HepG2 (cell line): ENCODE measurements around the gene CLDN5. TPM values are rescaled to one million over a fixed set of nuclear protein-coding genes. Genes with fewer than 3 reads are reported as not detected.
A peak's percentile ranks its signal among the peaks of the same experiment; 100 is the strongest.

ENCODE experiments used
- ATAC-seq: fragments of 200-7000 bp; cut with Tn5 transposase; 3 replicates; pipeline ENCODE4 v1.9.1; 2020; ENCODE audit warnings: mild to moderate bottlenecking, moderate library complexity
- BruUV-seq: library from RNA; stranded (reverse); fragments of 400-500 nt; replicated peaks from 2 replicates; lab custom pipeline; 2021; lab: Mats Ljungman, UMichigan
- CTCF ChIA-PET: fragments of 300-600 bp; formaldehyde crosslinking; extraction: SDS; loops from one replicate; lab custom pipeline; 2021; ENCODE audit warnings: low total read pairs, inconsistent platforms, low intra/inter-chr PET ratio; lab: Yijun Ruan, JAX
- POLR2A ChIA-PET: fragments of 350-600 bp; sonication (Branson Sonifier 250); formaldehyde crosslinking; loops from one replicate; lab custom pipeline; 2020; ENCODE audit warnings: antibody characterized with exemption, inconsistent platforms; lab: Yijun Ruan, JAX
- DNase-seq: peaks from one replicate; pipeline ENCODE4 v3.0.0-alpha.2; 2015; ENCODE audit warnings: low spot score
- FAIRE-seq: peaks from 3 replicates; lab custom pipeline; 2011; peaks lifted over from hg19 to GRCh38; lab: Jason Lieb, UNC
- H2AFZ ChIP-seq: one replicate; pipeline ENCODE4 v1.6.1; 2011; ENCODE audit warnings: low read length, inconsistent platforms
- H3K27ac ChIP-seq: fragments of 300-600 bp; 3 replicates; pipeline ENCODE4 v1.8.0; 2011; ENCODE audit warnings: mixed run types, mild to moderate bottlenecking, mixed read lengths, low read length, inconsistent platforms; ENCODE audit not compliant: insufficient read depth; ENCODE audit errors: extremely low read length
- H3K27me3 ChIP-seq, 2 experiments: fragments of 200-600 bp in 1 of 2; 2 replicates in 1 of 2; 3 replicates in 1 of 2; pipeline versions ENCODE4 v1.6.0 to v1.8.0; 2011; ENCODE audit warnings: low read length in 2 of 2, mild to moderate bottlenecking in 2 of 2, moderate library complexity in 2 of 2, inconsistent platforms in 1 of 2; ENCODE audit not compliant: insufficient read depth in 2 of 2, control insufficient read depth in 1 of 2
- H3K36me3 ChIP-seq, 2 experiments: fragments of 200-600 bp in 1 of 2; replicated peaks in 1 of 2; 2 replicates in 1 of 2; 3 replicates in 1 of 2; pipeline versions ENCODE4 v1.5.1 to v1.8.0; 2011; ENCODE audit warnings: low read length in 2 of 2, inconsistent platforms in 1 of 2; ENCODE audit not compliant: insufficient read depth in 2 of 2, control insufficient read depth in 1 of 2
- H3K4me1 ChIP-seq: 2 replicates; pipeline ENCODE4 v1.5.1; 2012; ENCODE audit warnings: low read length, inconsistent platforms; ENCODE audit not compliant: insufficient read depth
- H3K4me2 ChIP-seq: 2 replicates; pipeline ENCODE4 v1.6.0; 2011; ENCODE audit warnings: low read depth, low read length, inconsistent platforms
- H3K4me3 ChIP-seq, 3 experiments: fragments of 200-600 bp in 1 of 3; sonication (generic), shearing (Covaris generic) in 1 of 3; replicated peaks in 1 of 3; 2 replicates each; pipeline ENCODE4 v1.5.1; 2011 to 2016; ENCODE audit warnings: low read length in 3 of 3, inconsistent platforms in 2 of 3, low read depth in 2 of 3, mild to moderate bottlenecking in 2 of 3, control low read depth in 1 of 3, mixed read lengths in 1 of 3; ENCODE audit not compliant: insufficient read depth in 1 of 3
- H3K79me2 ChIP-seq: one replicate; pipeline ENCODE4 v1.6.1; 2011; ENCODE audit warnings: low read length, inconsistent platforms; ENCODE audit not compliant: insufficient read depth
- H3K9ac ChIP-seq: 2 replicates; pipeline ENCODE4 v1.6.0; 2011; ENCODE audit warnings: mild to moderate bottlenecking, low read depth, low read length, inconsistent platforms; ENCODE audit not compliant: insufficient read depth
- H3K9me3 ChIP-seq: 2 replicates; pipeline ENCODE4 v1.5.1; 2012; ENCODE audit warnings: mild to moderate bottlenecking, low read length
- H4K20me1 ChIP-seq: 2 replicates; pipeline ENCODE4 v1.6.0; 2011; ENCODE audit warnings: inconsistent platforms, mild to moderate bottlenecking, low read length, moderate library complexity; ENCODE audit not compliant: insufficient read depth
- CHCHD3 ChIP-seq: sonication (generic); formaldehyde crosslinking; IDR thresholded peaks from 2 replicates; pipeline ENCODE4 v1.8.0; 2022; ENCODE audit warnings: mild to moderate bottlenecking, missing genetic modification reagents, moderate library complexity
- CTCF ChIP-seq: sonication (generic); formaldehyde crosslinking; IDR thresholded peaks from 2 replicates; pipeline ENCODE4 v1.5.0; 2020; ENCODE audit warnings: mild to moderate bottlenecking, missing genetic modification reagents, moderate library complexity
- FOSL2 ChIP-seq: sonication (generic); formaldehyde crosslinking; IDR thresholded peaks from 2 replicates; pipeline ENCODE4 v1.4.0; 2020; ENCODE audit warnings: missing genetic modification reagents
- KLF15 ChIP-seq: sonication (generic); formaldehyde crosslinking; IDR thresholded peaks from 2 replicates; pipeline ENCODE4 v1.8.1; 2023; ENCODE audit warnings: borderline replicate concordance, mild to moderate bottlenecking, inconsistent platforms, missing genetic modification reagents, mixed read lengths
- MAZ ChIP-seq, 2 experiments: sonication (generic) in 1 of 2; formaldehyde crosslinking in 1 of 2; IDR thresholded peaks; 2 replicates each; pipeline versions ENCODE4 v1.5.0 to v1.6.1; 2012 to 2020; ENCODE audit warnings: low read depth in 2 of 2, mild to moderate bottlenecking in 2 of 2, borderline replicate concordance in 1 of 2, improper control_type of control experiment in 1 of 2, low read length in 1 of 2, missing genetic modification reagents in 1 of 2, moderate library complexity in 1 of 2
- MED13 ChIP-seq: sonication (generic); formaldehyde crosslinking; IDR thresholded peaks from 2 replicates; pipeline ENCODE4 v1.5.0; 2020; ENCODE audit warnings: missing genetic modification reagents
- MXI1 ChIP-seq: IDR thresholded peaks from 3 replicates; pipeline ENCODE4 v1.6.1; 2012; ENCODE audit warnings: low read depth, low read length, inconsistent platforms, borderline replicate concordance
- NFE2 ChIP-seq: sonication (generic); formaldehyde crosslinking; IDR thresholded peaks from 2 replicates; pipeline ENCODE4 v1.4.0; 2020; ENCODE audit warnings: missing genetic modification reagents
- NKX3-1 ChIP-seq: sonication (generic); formaldehyde crosslinking; IDR thresholded peaks from 2 replicates; pipeline ENCODE4 v1.5.0; 2020; ENCODE audit warnings: missing genetic modification reagents
- PITX1 ChIP-seq: sonication (generic); formaldehyde crosslinking; IDR thresholded peaks from 2 replicates; pipeline ENCODE4 v1.5.1; 2020; ENCODE audit warnings: mild to moderate bottlenecking, missing genetic modification reagents
- SCMH1 ChIP-seq: sonication (generic); formaldehyde crosslinking; IDR thresholded peaks from 2 replicates; pipeline ENCODE4 v1.9.0; 2021; ENCODE audit warnings: missing genetic modification reagents, mild to moderate bottlenecking, borderline replicate concordance
- SMC3 ChIP-seq: IDR thresholded peaks from 2 replicates; pipeline ENCODE4 v1.6.1; 2011; ENCODE audit warnings: low read length, improper control_type of control experiment
- SNAI1 ChIP-seq: sonication (generic); formaldehyde crosslinking; IDR thresholded peaks from 2 replicates; pipeline ENCODE4 v1.5.0; 2020; ENCODE audit warnings: mild to moderate bottlenecking, missing genetic modification reagents, borderline replicate concordance
- SP140L ChIP-seq: sonication (generic); formaldehyde crosslinking; IDR thresholded peaks from 2 replicates; pipeline ENCODE4 v1.4.0; 2020; ENCODE audit warnings: missing genetic modification reagents, borderline replicate concordance
- STAG1 ChIP-seq: sonication (generic); formaldehyde crosslinking; IDR thresholded peaks from 2 replicates; pipeline ENCODE4 v1.4.0; 2020; ENCODE audit warnings: missing genetic modification reagents
- ZBTB3 ChIP-seq: sonication (generic); formaldehyde crosslinking; IDR thresholded peaks from 2 replicates; pipeline ENCODE4 v1.4.0; 2020; ENCODE audit warnings: low read depth, mild to moderate bottlenecking, moderate library complexity, missing genetic modification reagents, borderline replicate concordance
- ZNF10 ChIP-seq: sonication (generic); formaldehyde crosslinking; IDR thresholded peaks from 2 replicates; pipeline ENCODE4 v1.4.0; 2020; ENCODE audit warnings: mild to moderate bottlenecking, low read depth, missing genetic modification reagents, borderline replicate concordance
- ZNF230 ChIP-seq: sonication (generic); formaldehyde crosslinking; IDR thresholded peaks from 2 replicates; pipeline ENCODE4 v1.4.0; 2020; ENCODE audit warnings: mild to moderate bottlenecking, missing genetic modification reagents
- ZNF530 ChIP-seq: sonication (generic); formaldehyde crosslinking; IDR thresholded peaks from 2 replicates; pipeline ENCODE4 v1.5.0; 2020; ENCODE audit warnings: low read depth, mild to moderate bottlenecking, missing genetic modification reagents
- ZNF629 ChIP-seq: sonication (generic); formaldehyde crosslinking; conservative IDR thresholded peaks from 2 replicates; pipeline ENCODE4 v1.5.0; 2020; ENCODE audit warnings: missing genetic modification reagents
- ZNF672 ChIP-seq: sonication (generic); formaldehyde crosslinking; IDR thresholded peaks from 2 replicates; pipeline ENCODE4 v1.8.1; 2022; ENCODE audit warnings: missing genetic modification reagents
- ZNF761 ChIP-seq: sonication (generic); formaldehyde crosslinking; conservative IDR thresholded peaks from 2 replicates; pipeline ENCODE4 v1.4.0; 2020; ENCODE audit warnings: mild to moderate bottlenecking, missing genetic modification reagents
- ZNF83 ChIP-seq: sonication (generic); formaldehyde crosslinking; IDR thresholded peaks from 2 replicates; pipeline ENCODE4 v1.4.0; 2020; ENCODE audit warnings: missing genetic modification reagents, mild to moderate bottlenecking, borderline replicate concordance
- ZZZ3 ChIP-seq: sonication (generic); formaldehyde crosslinking; IDR thresholded peaks from 2 replicates; pipeline ENCODE4 v1.4.0; 2020; ENCODE audit warnings: missing genetic modification reagents, mild to moderate bottlenecking, borderline replicate concordance
- WGBS: methylation state at CpG from one replicate; pipeline ENCODE4 v1.1.6; 2017; ENCODE audit warnings: low lambda C conversion rate; 5-methylcytosine and 5-hydroxymethylcytosine counted together
- in situ Hi-C: cut with HindIII; loops from 2 replicates; pipeline ENCODE4 v1.10.0; 2017; ENCODE audit warnings: low pct_unique_long_range_greater_than_20kb; ENCODE audit not compliant: extremely low pct_ligation_motif_present
- intact Hi-C: fragments of 100-400 bp; cut with micrococcal nuclease; formaldehyde crosslinking; loops from one replicate; pipeline ENCODE4 v1.10.0; 2022; ENCODE audit not compliant: unreplicated experiment
- polyA plus RNA-seq, 8 experiments: library from polyadenylated mRNA; depleted of rRNA in 3 of 8; stranded (reverse) in 7 of 8; unstranded in 1 of 8; fragments of >200 nt; fragmentation: Illumina TruSeq in 4 of 8; extraction: Trizol in 4 of 8; gene quantifications; 2 replicates each; pipeline versions ENCODE4 v1.2.1 to v1.2.3, GENCODE V29; 2011 to 2016; ENCODE audit warnings: low read depth in 4 of 8, missing spikeins in 1 of 8, mixed read lengths in 1 of 8; ENCODE audit not compliant: insufficient read depth in 1 of 8
- total RNA-seq, 5 experiments: library from RNA; depleted of rRNA; stranded (reverse); fragments of >200 nt; fragmentation: Illumina TruSeq; extraction: Trizol; gene quantifications; 2 replicates each; pipeline ENCODE4 v1.2.3, GENCODE V29; 2016; ENCODE audit warnings: low read depth in 1 of 5

The CLDN5 gene
- total and polyA plus RNA-seq, 2 of the 13 experiments (the other 11 are each of a cell fraction or from before 2014, with no cell fraction given), result not detected

GRCh38 chr22:19473578-19473977 lies 50.6 kb downstream of the CLDN5 start:
- WGBS, result no CpG with 5 or more reads among the region's 3 CpGs
- intact Hi-C loops, result loop anchor here (10.0 kb wide), 2 partner anchors 161 to 169 kb away; no protein-coding TSS in a partner anchor
- TF ChIP-seq ZNF629 (no peak), MAZ (IDR thresholded peaks at IDR 0.05; ENCODE audit: borderline replicate concordance, low read depth, low read length) (no peak), MAZ (CRISPR knock-in tag; IDR thresholded peaks at IDR 0.05; ENCODE audit: low read depth) (no peak), ZNF672 (CRISPR knock-in tag) (no peak), ZNF83 (CRISPR knock-in tag) (no peak), SCMH1 (CRISPR knock-in tag) (no peak), CTCF (CRISPR knock-in tag) (peak; percentile 38), SP140L (CRISPR knock-in tag) (no peak), FOSL2 (CRISPR knock-in tag) (peak; percentile 9; the same call in 1 of the 2 replicates), MXI1 (no peak), ZNF761 (CRISPR knock-in tag) (no peak), ZBTB3 (CRISPR knock-in tag) (no peak), KLF15 (CRISPR knock-in tag) (no peak), CHCHD3 (no peak), NFE2 (no peak), PITX1 (CRISPR knock-in tag) (no peak), MED13 (CRISPR knock-in tag) (no peak), NKX3-1 (CRISPR knock-in tag) (no peak), ZNF10 (CRISPR knock-in tag) (no peak), SMC3 (peak; percentile 35; the same call in 1 of the 2 replicates), ZZZ3 (CRISPR knock-in tag) (no peak), ZNF230 (CRISPR knock-in tag) (no peak), ZNF530 (no peak), STAG1 (CRISPR knock-in tag) (peak; percentile 17; the same call in 1 of the 2 replicates), SNAI1 (CRISPR knock-in tag) (no peak)
- TF ChIP-seq, all 625 proteins: peak for 4
- BruUV-seq, result no TSS peak
- ATAC-seq, result peak; percentile 71
- Histone ChIP-seq H3K36me3 (peaks cover 20 to 58% of the 10 kb centered on the region in 2 experiments), H3K9me3 (no peaks in the 10 kb centered on the region), H3K4me3 (no peak overlapping the region), H3K4me1 (peaks cover 17% of the 10 kb centered on the region), H4K20me1 (peaks cover 13% of the 10 kb centered on the region; the same call in 1 of the 2 replicates), H3K4me2 (no peak overlapping the region), H3K27ac (no peak overlapping the region), H3K79me2 (peaks cover 40% of the 10 kb centered on the region), H3K9ac (no peak overlapping the region), H3K27me3 (no peaks in the 10 kb centered on the region; a peak in 1 of 5 replicates), H2AFZ (no peak overlapping the region)
- in situ Hi-C loops, result loop anchor here (10.0 kb wide), 1 partner anchor 179 kb away; the partner anchor contains the start of gene CLTCL1
- ChIA-PET POLR2A (no interaction called here), CTCF (interaction anchor here (1.1 kb wide), 1 partner anchor 156 kb away, joined by 3 read pairs; no protein-coding TSS in a partner anchor)
- FAIRE-seq, result no peak
- no peak for DNase-seq
